Measurements from ENCODE around the gene CEPT1. TPM values are rescaled to one million over a fixed set of nuclear protein-coding genes. Genes with fewer than 3 reads are reported as not detected.
A peak's percentile ranks its signal among the peaks of the same experiment; 100 is the strongest.

Gene CEPT1
- total and polyA plus RNA-seq, 2 of the 13 experiments (the other 11 are each of a cell fraction or from before 2014, with no cell fraction given) = 35.7 to 48.2 TPM

- TF ChIP-seq FIP1L1 (IDR thresholded peaks at IDR 0.05; ENCODE audit: borderline replicate concordance, insufficient read depth, low read depth, low read length) (no peak), FOXA1 (IDR thresholded peaks at IDR 0.05) (no peak), FOXA1 (CRISPR knock-in tag; IDR thresholded peaks at IDR 0.05) (peak; percentile 25; the same call in 1 of the 2 replicates), HNRNPH1 (optimal IDR thresholded peaks at IDR 0.05; ENCODE audit: low read depth, low read length) (no peak), KMT2A (CRISPR knock-in tag; IDR thresholded peaks at IDR 0.05) (no peak), BCL6 (CRISPR knock-in tag; IDR thresholded peaks at IDR 0.05) (peak; percentile 29; the same call in 1 of the 2 replicates), CREB1 (IDR thresholded peaks at IDR 0.05) (no peak), CREB1 (CRISPR knock-in tag; IDR thresholded peaks at IDR 0.05) (no peak), SMC3 (IDR thresholded peaks at IDR 0.05; ENCODE audit: low read length) (no peak), HOXA3 (CRISPR knock-in tag; IDR thresholded peaks at IDR 0.05) (no peak), SAP130 (CRISPR knock-in tag; IDR thresholded peaks at IDR 0.05; ENCODE audit: low read depth) (no peak), ARNTL (CRISPR knock-in tag; IDR thresholded peaks at IDR 0.05) (no peak), U2AF2 (IDR thresholded peaks at IDR 0.05; ENCODE audit: low read depth, low read length) (no peak)
- TF ChIP-seq, protein P1, sequence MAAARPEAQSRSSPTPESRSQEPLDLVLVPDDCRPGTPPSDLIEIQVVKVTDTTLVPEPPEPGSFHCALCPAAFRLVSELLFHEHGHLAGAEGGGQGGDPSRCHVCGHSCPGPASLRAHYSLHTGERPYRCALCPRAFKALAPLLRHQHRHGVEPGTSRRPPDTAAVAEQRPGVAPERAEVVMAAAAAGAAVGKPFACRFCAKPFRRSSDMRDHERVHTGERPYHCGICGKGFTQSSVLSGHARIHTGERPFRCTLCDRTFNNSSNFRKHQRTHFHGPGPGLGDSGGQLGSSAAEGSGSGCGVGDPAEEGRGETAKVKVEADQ (CRISPR knock-in tag; IDR thresholded peaks at IDR 0.05; ENCODE audit: borderline replicate concordance) = no peak
Measured at GRCh38 chr1:111099289-111099688, 40.7 kb upstream of the CEPT1 start (continued).

DNA sequence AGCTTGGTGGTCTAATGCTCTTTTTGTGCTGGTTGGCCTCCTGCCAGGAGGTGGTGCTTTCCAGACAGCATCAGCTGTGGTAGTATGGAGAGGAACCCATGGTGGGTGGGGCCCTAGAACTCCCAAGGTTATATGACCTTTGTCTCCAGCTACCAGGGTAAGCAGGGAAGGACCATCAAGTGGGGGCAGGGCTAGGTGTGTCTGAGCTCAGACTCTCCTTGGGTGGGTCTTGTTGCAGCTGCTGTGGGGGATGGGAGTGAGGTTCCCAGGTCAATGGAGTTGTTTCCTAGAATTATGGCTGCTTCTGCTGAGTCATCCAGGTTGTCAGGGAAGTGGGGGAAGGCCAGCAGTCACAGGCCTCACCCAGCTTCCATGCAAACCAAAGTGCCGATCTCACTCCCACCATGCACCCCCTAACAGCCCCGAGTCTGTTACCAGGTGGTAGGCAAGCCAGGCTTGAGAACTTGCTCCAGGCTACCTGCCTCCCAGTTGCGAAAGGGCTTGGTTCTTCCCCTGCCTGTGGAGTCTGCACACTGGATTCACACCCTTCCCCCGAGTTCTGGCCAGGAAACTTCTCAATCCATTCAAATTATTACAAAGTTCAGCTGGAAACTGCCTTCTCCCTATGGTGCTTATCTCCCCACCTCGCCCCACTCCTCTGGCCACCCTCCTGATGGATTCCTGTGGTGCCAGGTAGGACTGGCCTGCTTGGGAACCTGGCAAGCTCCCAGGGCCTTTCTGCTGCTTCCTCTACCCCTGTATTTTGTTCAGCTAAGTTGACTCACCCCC lies 38.0 kb upstream of the CEPT1 start:
- H3K4me1 ChIP-seq (ENCODE audit: insufficient read depth, low read length) = peaks cover 32% of the 10 kb centered on the region
- peaks cover 18% of the 10 kb centered on the region for H3K9me3 ChIP-seq (ENCODE audit: low read length)
- FAIRE-seq (no peak), DNase-seq (ENCODE audit: low spot score) (no peak), ATAC-seq (peak; percentile 40)
- WGBS (ENCODE audit: low lambda C conversion rate) = 42% methylated on average over 4 of the region's 5 CpGs
- ChIA-PET POLR2A (no interaction called here), CTCF (ENCODE audit: low intra/inter-chr PET ratio, low total read pairs) (no interaction called here)
- H3K79me2 ChIP-seq (ENCODE audit: insufficient read depth, low read length) = no peaks in the 10 kb centered on the region
- no peak overlapping the region for H2AFZ ChIP-seq (ENCODE audit: low read length)
- intact Hi-C loops (cut with micrococcal nuclease; ENCODE audit: unreplicated experiment) = no loop called here
- no peaks in the 10 kb centered on the region for H3K27me3 ChIP-seq (ENCODE audit: control insufficient read depth in 1 of 2, insufficient read depth in 2 of 2, low read length in 2 of 2)
- in situ Hi-C loops (cut with HindIII; ENCODE audit: extremely low pct_ligation_motif_present, low pct_unique_long_range_greater_than_20kb) = no loop called here
- H3K4me2 ChIP-seq (ENCODE audit: low read depth, low read length) = peak overlapping the region; percentile 48
- H3K27ac ChIP-seq (ENCODE audit: extremely low read length, insufficient read depth, low read length) = no peak overlapping the region
- H3K9ac ChIP-seq (ENCODE audit: insufficient read depth, low read depth, low read length) = no peak overlapping the region
- peak overlapping the region in 1 of 3 experiments; percentile 9; a peak in 2 of 6 replicates for H3K4me3 ChIP-seq (replicated peaks in 1 of 3; ENCODE audit: insufficient read depth in 1 of 3, low read depth in 2 of 3, low read length in 3 of 3)
- H4K20me1 ChIP-seq (ENCODE audit: insufficient read depth, low read length) = no peaks in the 10 kb centered on the region
- no peaks in the 10 kb centered on the region for H3K36me3 ChIP-seq (replicated peaks in 1 of 2; ENCODE audit: control insufficient read depth in 1 of 2, insufficient read depth in 2 of 2, low read length in 2 of 2)
- no TSS peak for BruUV-seq (replicated peaks)
- no peak for TF ChIP-seq MBNL3 (CRISPR knock-in tag; conservative IDR thresholded peaks at IDR 0.05)
- TF ChIP-seq, protein P2, sequence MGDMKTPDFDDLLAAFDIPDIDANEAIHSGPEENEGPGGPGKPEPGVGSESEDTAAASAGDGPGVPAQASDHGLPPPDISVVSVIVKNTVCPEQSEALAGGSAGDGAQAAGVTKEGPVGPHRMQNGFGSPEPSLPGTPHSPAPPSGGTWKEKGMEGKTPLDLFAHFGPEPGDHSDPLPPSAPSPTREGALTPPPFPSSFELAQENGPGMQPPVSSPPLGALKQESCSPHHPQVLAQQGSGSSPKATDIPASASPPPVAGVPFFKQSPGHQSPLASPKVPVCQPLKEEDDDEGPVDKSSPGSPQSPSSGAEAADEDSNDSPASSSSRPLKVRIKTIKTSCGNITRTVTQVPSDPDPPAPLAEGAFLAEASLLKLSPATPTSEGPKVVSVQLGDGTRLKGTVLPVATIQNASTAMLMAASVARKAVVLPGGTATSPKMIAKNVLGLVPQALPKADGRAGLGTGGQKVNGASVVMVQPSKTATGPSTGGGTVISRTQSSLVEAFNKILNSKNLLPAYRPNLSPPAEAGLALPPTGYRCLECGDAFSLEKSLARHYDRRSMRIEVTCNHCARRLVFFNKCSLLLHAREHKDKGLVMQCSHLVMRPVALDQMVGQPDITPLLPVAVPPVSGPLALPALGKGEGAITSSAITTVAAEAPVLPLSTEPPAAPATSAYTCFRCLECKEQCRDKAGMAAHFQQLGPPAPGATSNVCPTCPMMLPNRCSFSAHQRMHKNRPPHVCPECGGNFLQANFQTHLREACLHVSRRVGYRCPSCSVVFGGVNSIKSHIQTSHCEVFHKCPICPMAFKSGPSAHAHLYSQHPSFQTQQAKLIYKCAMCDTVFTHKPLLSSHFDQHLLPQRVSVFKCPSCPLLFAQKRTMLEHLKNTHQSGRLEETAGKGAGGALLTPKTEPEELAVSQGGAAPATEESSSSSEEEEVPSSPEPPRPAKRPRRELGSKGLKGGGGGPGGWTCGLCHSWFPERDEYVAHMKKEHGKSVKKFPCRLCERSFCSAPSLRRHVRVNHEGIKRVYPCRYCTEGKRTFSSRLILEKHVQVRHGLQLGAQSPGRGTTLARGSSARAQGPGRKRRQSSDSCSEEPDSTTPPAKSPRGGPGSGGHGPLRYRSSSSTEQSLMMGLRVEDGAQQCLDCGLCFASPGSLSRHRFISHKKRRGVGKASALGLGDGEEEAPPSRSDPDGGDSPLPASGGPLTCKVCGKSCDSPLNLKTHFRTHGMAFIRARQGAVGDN (CRISPR knock-in tag; IDR thresholded peaks at IDR 0.05) = 0 out of 2 replicates have a peak, but pooled peaks have one; percentile 15
- TF ChIP-seq, protein P3, sequence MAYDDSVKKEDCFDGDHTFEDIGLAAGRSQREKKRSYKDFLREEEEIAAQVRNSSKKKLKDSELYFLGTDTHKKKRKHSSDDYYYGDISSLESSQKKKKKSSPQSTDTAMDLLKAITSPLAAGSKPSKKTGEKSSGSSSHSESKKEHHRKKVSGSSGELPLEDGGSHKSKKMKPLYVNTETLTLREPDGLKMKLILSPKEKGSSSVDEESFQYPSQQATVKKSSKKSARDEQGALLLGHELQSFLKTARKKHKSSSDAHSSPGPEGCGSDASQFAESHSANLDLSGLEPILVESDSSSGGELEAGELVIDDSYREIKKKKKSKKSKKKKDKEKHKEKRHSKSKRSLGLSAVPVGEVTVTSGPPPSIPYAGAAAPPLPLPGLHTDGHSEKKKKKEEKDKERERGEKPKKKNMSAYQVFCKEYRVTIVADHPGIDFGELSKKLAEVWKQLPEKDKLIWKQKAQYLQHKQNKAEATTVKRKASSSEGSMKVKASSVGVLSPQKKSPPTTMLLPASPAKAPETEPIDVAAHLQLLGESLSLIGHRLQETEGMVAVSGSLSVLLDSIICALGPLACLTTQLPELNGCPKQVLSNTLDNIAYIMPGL (CRISPR knock-in tag; IDR thresholded peaks at IDR 0.05; ENCODE audit: borderline replicate concordance in 1 of 2, low read depth in 1 of 2) = no peak
- no peak for TF ChIP-seq ZNF777 (CRISPR knock-in tag; IDR thresholded peaks at IDR 0.05)

All from HepG2 (cell line).